ENCODE results near the gene AAK1.
"Not testable (repeated sequence)": the region's sequence is repeated elsewhere in the genome, so short reads cannot be mapped to it uniquely, and the experiment has no call there.

AAK1 gene

DNA sequence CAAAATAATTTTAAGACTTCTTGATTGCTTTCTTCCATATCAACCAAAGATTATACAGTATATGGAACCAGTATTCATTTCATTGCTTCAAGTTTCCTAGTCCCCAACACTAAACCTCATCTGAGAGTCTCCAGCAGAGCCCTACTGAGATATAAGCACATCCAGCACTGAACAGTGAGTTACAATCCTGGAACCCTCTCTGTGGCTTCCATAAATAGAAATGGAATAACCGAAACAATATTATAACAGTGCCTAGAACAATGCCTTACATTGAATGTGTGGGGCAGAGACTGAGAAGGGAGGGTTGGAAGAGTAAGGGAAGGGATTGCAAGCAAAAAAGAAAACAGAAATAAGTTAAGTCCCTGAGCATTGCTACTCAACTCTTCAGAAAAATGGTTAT, 18.9 kb downstream of the AAK1 start:
- Mint-ChIP-seq H3K27me3 (no peaks in the 10 kb centered on the region), H3K36me3 (ENCODE audit: low read depth) (peaks cover 9% of the 10 kb centered on the region), H3K9me3 (no peaks in the 10 kb centered on the region), H3K27ac (no peak overlapping the region), H3K4me3 (no peak overlapping the region), H3K4me1 (ENCODE audit: low read depth) (no peaks in the 10 kb centered on the region)

- Mint-ChIP-seq H3K4me3 (no peak overlapping the region), H3K9me3 (no peaks in the 10 kb centered on the region), H3K4me1 (ENCODE audit: low read depth) (no peaks in the 10 kb centered on the region), H3K27me3 (no peaks in the 10 kb centered on the region), H3K36me3 (ENCODE audit: low read depth) (peaks cover 9% of the 10 kb centered on the region), H3K27ac (no peak overlapping the region)
These were observed 19.4 kb downstream of the AAK1 start for GRCh38 chr2:69624131-69624530.

DNA sequence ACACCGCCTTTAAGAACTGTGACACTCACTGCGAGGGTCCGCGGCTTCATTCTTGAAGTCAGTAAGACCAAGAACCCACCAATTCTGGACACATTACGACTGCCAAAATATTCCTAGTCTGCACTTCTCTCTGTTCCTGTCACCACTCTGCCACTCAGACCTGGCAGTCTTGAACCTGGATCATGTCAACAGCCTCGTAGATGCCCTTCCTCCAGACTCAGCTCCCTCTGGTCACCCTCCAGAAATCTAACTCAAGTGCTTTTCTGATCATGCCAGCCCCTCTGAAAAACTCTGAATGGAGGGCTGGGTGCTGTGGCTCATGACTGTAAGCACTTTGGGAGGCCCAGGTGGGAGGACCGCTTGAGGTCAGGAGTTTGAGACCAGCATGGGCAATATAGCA, 20.3 kb downstream of the AAK1 start:
- Mint-ChIP-seq H3K9me3 (no peaks in the 10 kb centered on the region), H3K36me3 (ENCODE audit: low read depth) (peaks cover 9% of the 10 kb centered on the region), H3K27ac (peak overlapping the region; percentile 85), H3K27me3 (no peaks in the 10 kb centered on the region), H3K4me1 (ENCODE audit: low read depth) (no peaks in the 10 kb centered on the region), H3K4me3 (peak overlapping the region; percentile 72)

- not testable (repeated sequence) for H3K4me1 Mint-ChIP-seq (ENCODE audit: low read depth); H3K36me3 Mint-ChIP-seq (ENCODE audit: low read depth); H3K27me3 Mint-ChIP-seq; H3K9me3 Mint-ChIP-seq
- Mint-ChIP-seq H3K27ac (peak overlapping the region; percentile 85), H3K4me3 (peak overlapping the region; percentile 72)
These were observed 20.7 kb downstream of the AAK1 start for GRCh38 chr2:69622805-69623204.

DNA sequence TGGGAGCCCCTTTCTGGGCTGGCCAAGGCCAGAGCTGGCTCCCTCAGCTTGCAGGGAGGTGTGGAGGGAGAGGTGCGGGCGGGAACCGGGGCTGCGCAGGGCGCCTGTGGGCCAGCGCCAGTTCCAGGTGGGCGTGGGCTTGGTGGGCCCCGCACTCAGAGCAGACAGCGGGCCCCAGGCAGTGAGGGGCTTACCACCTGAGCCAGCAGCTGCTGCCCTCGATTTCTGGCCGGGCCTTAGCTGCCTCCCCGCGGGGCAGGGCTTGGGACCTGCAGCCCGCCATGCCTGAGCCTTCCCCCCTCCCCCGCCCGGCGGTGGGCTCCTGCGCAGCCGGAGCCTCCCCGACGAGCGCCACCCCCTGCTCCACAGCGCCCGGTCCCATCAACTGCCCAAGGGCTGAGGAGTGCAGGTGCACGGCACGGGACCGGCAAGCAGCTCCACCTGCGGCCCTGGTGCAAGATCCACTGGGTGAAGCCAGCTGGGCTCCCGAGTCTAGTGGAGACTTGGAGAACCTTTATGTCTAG, 21.5 kb downstream of the AAK1 start:
- H3K27ac Mint-ChIP-seq = not testable (repeated sequence)

GRCh38 chr2:69621440-69621839, 22.1 kb downstream of the AAK1 start:
- Mint-ChIP-seq H3K9me3 (no peaks in the 10 kb centered on the region), H3K4me1 (ENCODE audit: low read depth) (no peaks in the 10 kb centered on the region), H3K4me3 (no peak overlapping the region), H3K27ac (peak overlapping the region; percentile 57), H3K27me3 (no peaks in the 10 kb centered on the region), H3K36me3 (ENCODE audit: low read depth) (peaks cover 9% of the 10 kb centered on the region)

More for the DNA sequence above, 21.5 kb downstream of the AAK1 start:
- not testable (repeated sequence) for H3K27me3 Mint-ChIP-seq; H3K4me3 Mint-ChIP-seq; H3K4me1 Mint-ChIP-seq (ENCODE audit: low read depth); H3K36me3 Mint-ChIP-seq (ENCODE audit: low read depth); H3K9me3 Mint-ChIP-seq

DNA sequence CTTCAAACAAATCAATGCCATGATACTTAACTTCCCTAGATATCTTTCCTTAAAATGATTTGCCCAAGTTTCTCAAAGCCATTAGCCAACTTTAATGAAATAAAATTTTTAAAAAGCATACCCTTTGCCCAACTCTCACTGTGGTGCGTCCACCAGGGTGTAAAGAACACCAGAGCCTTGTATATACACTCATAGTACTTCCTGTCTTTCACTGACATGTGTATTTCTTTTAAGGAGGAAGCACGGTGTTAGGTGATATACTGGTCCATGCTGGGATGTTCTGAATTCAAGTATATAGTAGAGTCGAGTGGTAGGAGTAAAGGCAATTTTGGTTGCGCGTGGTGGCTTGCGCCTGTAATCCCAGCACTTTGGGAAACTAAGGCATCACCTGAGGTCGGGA, 22.7 kb downstream of the AAK1 start:
- H3K27ac Mint-ChIP-seq = no peak overlapping the region
- no peaks in the 10 kb centered on the region for H3K4me1 Mint-ChIP-seq (ENCODE audit: low read depth)
- H3K9me3 Mint-ChIP-seq = no peaks in the 10 kb centered on the region
- H3K36me3 Mint-ChIP-seq (ENCODE audit: low read depth) = peaks cover 9% of the 10 kb centered on the region
- no peak overlapping the region for H3K4me3 Mint-ChIP-seq
- H3K27me3 Mint-ChIP-seq = no peaks in the 10 kb centered on the region

GRCh38 chr2:69619725-69620124, 23.8 kb downstream of the AAK1 start:
- Mint-ChIP-seq H3K27ac (no peak overlapping the region), H3K27me3 (no peaks in the 10 kb centered on the region), H3K9me3 (no peaks in the 10 kb centered on the region), H3K36me3 (ENCODE audit: low read depth) (peaks cover 20% of the 10 kb centered on the region), H3K4me1 (ENCODE audit: low read depth) (no peaks in the 10 kb centered on the region), H3K4me3 (no peak overlapping the region)

DNA sequence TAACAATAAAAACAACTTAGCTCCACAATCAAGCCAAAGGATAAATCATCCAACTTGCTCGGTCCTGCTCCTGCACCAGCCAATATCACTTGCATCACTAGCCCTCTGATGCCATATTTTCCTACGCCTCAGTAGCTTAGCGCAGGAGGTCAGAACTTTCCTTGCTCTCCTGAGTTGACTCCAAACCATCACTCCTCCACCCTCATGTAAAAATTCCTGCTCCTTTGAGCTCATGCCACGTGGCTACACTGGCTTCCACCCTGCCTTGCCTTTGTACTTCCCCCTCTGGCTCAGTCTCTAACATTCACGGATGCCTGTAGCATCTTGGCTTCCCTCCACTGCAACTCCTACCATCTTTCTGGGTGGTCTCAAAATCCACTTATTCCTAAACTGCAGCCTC, 25.2 kb downstream of the AAK1 start:
- Mint-ChIP-seq H3K36me3 (ENCODE audit: low read depth) (peaks cover 32% of the 10 kb centered on the region), H3K4me3 (no peak overlapping the region), H3K27me3 (no peaks in the 10 kb centered on the region), H3K4me1 (ENCODE audit: low read depth) (no peaks in the 10 kb centered on the region), H3K27ac (no peak overlapping the region), H3K9me3 (peaks cover 4% of the 10 kb centered on the region)

- Mint-ChIP-seq H3K27me3 (no peaks in the 10 kb centered on the region), H3K4me3 (no peak overlapping the region), H3K27ac (no peak overlapping the region), H3K36me3 (ENCODE audit: low read depth) (peaks cover 32% of the 10 kb centered on the region), H3K4me1 (ENCODE audit: low read depth) (no peaks in the 10 kb centered on the region), H3K9me3 (peaks cover 9% of the 10 kb centered on the region)
These were observed 25.8 kb downstream of the AAK1 start for GRCh38 chr2:69617744-69618143.

- Mint-ChIP-seq H3K4me3 (peak overlapping the region; percentile 64), H3K36me3 (ENCODE audit: low read depth) (peaks cover 39% of the 10 kb centered on the region), H3K9me3 (peaks cover 13% of the 10 kb centered on the region)
These were observed 26.8 kb downstream of the AAK1 start for GRCh38 chr2:69616755-69617154.

DNA sequence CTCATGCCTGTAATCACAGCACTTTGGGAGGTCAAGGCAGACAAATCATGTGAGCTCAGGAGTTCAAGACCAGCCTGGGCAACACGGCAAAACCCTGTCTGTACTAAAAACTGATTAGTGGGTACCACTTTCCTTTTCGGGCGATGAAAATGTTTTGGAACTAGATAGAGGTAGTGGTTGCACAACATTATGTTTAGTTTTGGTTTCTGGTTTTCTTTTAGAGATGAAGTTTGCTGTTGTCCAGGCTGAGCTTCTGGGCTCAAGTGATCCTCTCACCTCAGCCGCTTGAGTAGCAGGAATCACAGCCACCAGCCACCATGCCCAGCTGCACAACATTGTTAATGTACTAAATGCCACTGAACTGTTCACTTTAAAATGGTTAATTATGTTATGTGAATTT, 27.6 kb downstream of the AAK1 start:
- peaks cover 45% of the 10 kb centered on the region for H3K36me3 Mint-ChIP-seq (ENCODE audit: low read depth)

More at GRCh38 chr2:69616755-69617154, 26.8 kb downstream of the AAK1 start:
- peak overlapping the region; percentile 84 for H3K27ac Mint-ChIP-seq
- no peaks in the 10 kb centered on the region for H3K27me3 Mint-ChIP-seq
- peaks cover 3% of the 10 kb centered on the region for H3K4me1 Mint-ChIP-seq (ENCODE audit: low read depth)

DNA sequence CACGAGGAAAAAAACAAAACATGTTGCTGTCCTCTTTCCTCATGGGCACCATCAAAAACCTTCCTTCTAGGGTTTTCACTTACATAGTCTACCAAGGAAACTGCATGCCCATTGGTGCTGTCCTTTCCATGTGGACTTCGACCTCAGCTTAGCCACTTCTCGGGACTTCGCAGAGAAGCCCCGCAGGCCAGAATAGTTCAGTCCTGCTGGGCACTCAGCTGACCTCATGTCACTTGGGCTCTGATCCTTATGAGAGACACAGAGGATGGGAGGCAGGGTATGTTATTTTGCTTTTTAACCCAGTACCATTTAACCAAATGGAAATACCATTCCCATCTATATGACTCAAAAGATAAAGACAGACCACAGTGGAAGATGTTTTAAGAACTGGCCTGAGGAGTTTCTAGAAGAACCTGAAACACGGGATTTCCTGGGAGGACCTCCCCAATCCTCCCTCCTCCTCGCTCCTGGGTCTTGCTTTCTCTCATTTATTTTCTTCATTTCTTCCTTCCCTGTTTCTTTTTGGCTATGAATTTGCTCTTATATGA, 28.4 kb downstream of the AAK1 start:
- Mint-ChIP-seq H3K9me3 (peaks cover 13% of the 10 kb centered on the region), H3K4me1 (ENCODE audit: low read depth) (peaks cover 7% of the 10 kb centered on the region)

More for the DNA sequence above, 27.6 kb downstream of the AAK1 start:
- H3K27ac Mint-ChIP-seq = peak overlapping the region; percentile 70
- no peaks in the 10 kb centered on the region for H3K27me3 Mint-ChIP-seq
- peaks cover 13% of the 10 kb centered on the region for H3K9me3 Mint-ChIP-seq
- H3K4me1 Mint-ChIP-seq (ENCODE audit: low read depth) = peaks cover 4% of the 10 kb centered on the region
- H3K4me3 Mint-ChIP-seq = no peak overlapping the region

DNA sequence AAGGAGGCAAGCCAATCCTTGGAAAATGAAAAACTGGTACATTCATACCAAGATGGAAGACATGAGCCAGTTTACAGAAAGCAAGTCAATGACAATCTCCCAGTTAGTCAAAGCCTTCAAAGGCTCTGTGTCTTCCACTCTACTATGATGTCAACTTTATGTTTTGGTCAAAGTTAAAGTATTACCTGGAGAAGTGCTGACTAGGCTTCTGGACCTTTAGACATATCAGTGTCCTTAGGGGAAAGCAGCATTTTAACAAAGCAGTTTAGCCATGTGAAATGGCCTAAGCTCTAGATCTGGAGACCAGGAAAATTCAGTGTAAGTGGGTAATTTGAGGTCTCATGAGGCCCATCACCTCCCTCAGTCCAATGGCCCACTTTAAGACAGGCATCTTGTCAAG, 30.8 kb downstream of the AAK1 start:
- Mint-ChIP-seq H3K27ac (peak overlapping the region; percentile 50), H3K9me3 (peaks cover 13% of the 10 kb centered on the region), H3K36me3 (ENCODE audit: low read depth) (peaks cover 59% of the 10 kb centered on the region), H3K4me3 (no peak overlapping the region), H3K4me1 (ENCODE audit: low read depth) (peaks cover 23% of the 10 kb centered on the region), H3K27me3 (no peaks in the 10 kb centered on the region)

More for the DNA sequence above, 28.4 kb downstream of the AAK1 start:
- no peaks in the 10 kb centered on the region for H3K27me3 Mint-ChIP-seq
- peak overlapping the region; percentile 70 for H3K27ac Mint-ChIP-seq
- H3K36me3 Mint-ChIP-seq (ENCODE audit: low read depth) = peaks cover 50% of the 10 kb centered on the region
- H3K4me3 Mint-ChIP-seq = no peak overlapping the region

DNA sequence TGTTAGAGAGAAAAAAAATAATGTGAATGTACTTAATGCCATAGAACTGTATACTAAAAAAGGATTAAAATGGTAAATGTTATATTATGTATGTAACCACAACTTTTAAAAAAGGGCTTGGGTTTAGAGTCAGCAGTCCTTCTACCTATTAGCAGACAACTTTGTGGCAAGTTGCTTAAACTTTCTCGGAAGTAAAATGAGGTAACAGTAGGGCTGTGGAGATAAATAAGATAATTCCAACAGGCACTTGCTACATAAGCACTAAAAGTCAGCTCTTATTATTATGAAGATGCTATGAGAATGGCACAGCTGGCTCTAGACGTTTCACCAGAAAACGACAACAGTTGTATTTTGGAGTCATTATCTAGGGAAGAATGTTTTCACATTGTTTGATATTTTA, 31.3 kb downstream of the AAK1 start:
- Mint-ChIP-seq H3K9me3 (peaks cover 13% of the 10 kb centered on the region), H3K27me3 (no peaks in the 10 kb centered on the region), H3K4me1 (ENCODE audit: low read depth) (peaks cover 28% of the 10 kb centered on the region), H3K36me3 (ENCODE audit: low read depth) (peaks cover 59% of the 10 kb centered on the region), H3K4me3 (no peak overlapping the region), H3K27ac (no peak overlapping the region)

DNA sequence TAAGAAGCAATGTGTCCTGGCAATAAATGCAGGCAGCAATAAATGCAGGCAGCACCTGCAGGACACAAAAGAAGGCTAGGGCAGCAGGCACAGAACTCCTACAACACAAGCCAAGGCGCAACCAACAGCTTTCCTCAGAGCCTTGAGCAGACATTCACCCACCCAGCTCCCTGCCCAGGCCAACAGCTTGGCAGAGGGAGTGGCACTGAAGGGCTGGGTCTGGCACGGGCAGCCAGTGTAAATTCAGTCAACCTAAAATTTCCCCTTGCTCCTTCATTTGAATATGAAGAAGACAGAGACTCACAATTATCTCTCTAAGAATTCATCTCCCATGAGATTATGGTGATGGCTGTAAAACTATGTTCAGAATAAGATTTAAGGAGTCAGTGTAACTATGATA, 35.4 kb downstream of the AAK1 start:
- Mint-ChIP-seq H3K27ac (peak overlapping the region; percentile 11), H3K4me3 (no peak overlapping the region), H3K4me1 (ENCODE audit: low read depth) (peaks cover 69% of the 10 kb centered on the region), H3K27me3 (no peaks in the 10 kb centered on the region), H3K36me3 (ENCODE audit: low read depth) (peaks cover 52% of the 10 kb centered on the region), H3K9me3 (peaks cover 16% of the 10 kb centered on the region)

Measured in stimulated activated naive CD8-positive, alpha-beta T cell treated with anti-CD3 and anti-CD28 coated beads, Interleukin-15, Interleukin-2, amounts not matched to agents 100 ng/mL and 50 ng/mL, for 24 hours (primary cell).